Uterus (tissue), 4 donors: ENCODE data around the gene VPS41. TPM values are rescaled to one million over a fixed set of nuclear protein-coding genes. Genes with fewer than 3 reads are reported as not detected.
"Not testable (repeated sequence)": the region's sequence is repeated elsewhere in the genome, so short reads cannot be mapped to it uniquely, and the experiment has no call there.

ENCODE experiments used
- DNase-seq, 2 donors: peaks; one replicate each; pipeline ENCODE4 v3.0.0-alpha.2; 2019 to 2020
- H3K27ac ChIP-seq, 2 donors: fragments of 200-600 bp; sonication (generic); 1 replicate in 1 of 2; 2 replicates in 1 of 2; pipeline ENCODE4 v1.5.1; 2016 to 2018
- H3K27me3 ChIP-seq, 2 donors: fragments of 200-600 bp; sonication (generic); one replicate each; pipeline ENCODE4 v1.5.1; 2018 to 2019; ENCODE audit warnings: control low read depth in 1 of 2
- H3K36me3 ChIP-seq, 2 donors: fragments of 200-600 bp; sonication (generic); one replicate each; pipeline ENCODE4 v1.5.1; 2019; ENCODE audit warnings: control low read depth in 1 of 2
- H3K4me1 ChIP-seq, 2 donors: fragments of 200-600 bp; sonication (generic); one replicate each; pipeline ENCODE4 v1.5.1; 2018 to 2019; ENCODE audit warnings: control low read depth in 1 of 2
- H3K4me3 ChIP-seq, 2 donors: fragments of 200-600 bp; sonication (generic); 1 replicate in 1 of 2; 2 replicates in 1 of 2; pipeline ENCODE4 v1.5.1; 2018 to 2019; ENCODE audit warnings: mild to moderate bottlenecking in 1 of 2
- H3K9me3 ChIP-seq, 2 donors: fragments of 200-600 bp; sonication (generic); one replicate each; pipeline ENCODE4 v1.5.1; 2019; ENCODE audit warnings: control low read depth in 1 of 2
- CTCF ChIP-seq, 4 experiments: fragments of 200-600 bp in 2 of 4; fragments of 450-650 bp in 2 of 4; sonication (generic) in 2 of 4; IDR thresholded peaks; one replicate each; pipeline ENCODE4 v1.5.1; 2016 to 2019; ENCODE audit warnings: antibody characterized with exemption in 4 of 4, mild to moderate bottlenecking in 2 of 4, moderate library complexity in 1 of 4
- POLR2A ChIP-seq, 2 donors: fragments of 450-650 bp; IDR thresholded peaks; one replicate each; pipeline ENCODE4 v1.6.1; 2016; ENCODE audit warnings: antibody characterized with exemption in 2 of 2, mild to moderate bottlenecking in 1 of 2, moderate library complexity in 1 of 2
- intact Hi-C: fragments of 100-400 bp; cut with DNase I; formaldehyde crosslinking; loops from one replicate; pipeline ENCODE4 v1.15.1; 2023; ENCODE audit warnings: low total_unique reads
- total RNA-seq, 4 donors: library from RNA; depleted of rRNA in 3 of 4; stranded (reverse); fragments of >200 nt in 3 of 4; gene quantifications; one replicate each; pipeline versions ENCODE4 v1.1.0 to v1.2.4, GENCODE V29; 2014 to 2023
- donor health status: DM: yes; HTN: yes; CAD: no.

The VPS41 gene
- total RNA-seq, 4 donors from 2014 or later = 41.2 to 122 (median 74.0) TPM

GRCh38 chr7:38950309-38950708 is 41.3 kb upstream of the VPS41 start:
- H3K4me3 ChIP-seq = no peak overlapping the region
- no peaks in the 10 kb centered on the region for H3K36me3 ChIP-seq
- no peak for TF ChIP-seq POLR2A (IDR thresholded peaks at IDR 0.05)
- no peak for TF ChIP-seq CTCF (IDR thresholded peaks at IDR 0.05)
- H3K9me3 ChIP-seq = no peaks in the 10 kb centered on the region
- no peaks in the 10 kb centered on the region for H3K27me3 ChIP-seq
- no peak for DNase-seq
- H3K27ac ChIP-seq = no peak overlapping the region
- H3K4me1 ChIP-seq = no peaks in the 10 kb centered on the region
- intact Hi-C loops = no loop called here

- H3K4me3 ChIP-seq, DNase-seq, H3K9me3 ChIP-seq, intact Hi-C loops, H3K36me3 ChIP-seq, H3K27ac ChIP-seq, H3K27me3 ChIP-seq, H3K4me1 ChIP-seq: not testable (repeated sequence)
Measured at GRCh38 chr7:38947541-38947940, 38.5 kb upstream of the VPS41 start.

GRCh38 chr7:38942431-38943051 is 33.5 kb upstream of the VPS41 start:
- no peaks in the 10 kb centered on the region for H3K27me3 ChIP-seq
- H3K36me3 ChIP-seq = no peaks in the 10 kb centered on the region
- DNase-seq = no peak
- TF ChIP-seq CTCF (IDR thresholded peaks at IDR 0.05) (no peak), POLR2A (IDR thresholded peaks at IDR 0.05) (no peak)
- intact Hi-C loops = no loop called here
- H3K4me1 ChIP-seq = no peaks in the 10 kb centered on the region
- no peak overlapping the region for H3K4me3 ChIP-seq
- no peak overlapping the region for H3K27ac ChIP-seq
- no peaks in the 10 kb centered on the region for H3K9me3 ChIP-seq

GRCh38 chr7:38940774-38941173 is 31.8 kb upstream of the VPS41 start:
- Histone ChIP-seq H3K27me3 (no peaks in the 10 kb centered on the region), H3K4me3 (no peak overlapping the region), H3K4me1 (no peaks in the 10 kb centered on the region), H3K27ac (no peak overlapping the region), H3K9me3 (no peaks in the 10 kb centered on the region), H3K36me3 (no peaks in the 10 kb centered on the region)
- no peak for DNase-seq
- intact Hi-C loops = no loop called here
- TF ChIP-seq CTCF (IDR thresholded peaks at IDR 0.05) (no peak), POLR2A (IDR thresholded peaks at IDR 0.05) (no peak)

GRCh38 chr7:38938589-38938988 is 29.6 kb upstream of the VPS41 start:
- intact Hi-C loops = no loop called here
- H3K4me3 ChIP-seq = no peak overlapping the region
- no peaks in the 10 kb centered on the region for H3K27me3 ChIP-seq
- H3K36me3 ChIP-seq = no peaks in the 10 kb centered on the region
- no peak for TF ChIP-seq POLR2A (IDR thresholded peaks at IDR 0.05)
- no peak for TF ChIP-seq CTCF (IDR thresholded peaks at IDR 0.05)
- H3K4me1 ChIP-seq = no peaks in the 10 kb centered on the region
- no peak for DNase-seq
- no peak overlapping the region for H3K27ac ChIP-seq
- no peaks in the 10 kb centered on the region for H3K9me3 ChIP-seq

GRCh38 chr7:38938001-38938485 is 29.1 kb upstream of the VPS41 start:
- Histone ChIP-seq H3K4me1 (no peaks in the 10 kb centered on the region), H3K4me3 (no peak overlapping the region), H3K27me3 (no peaks in the 10 kb centered on the region), H3K36me3 (no peaks in the 10 kb centered on the region), H3K27ac (no peak overlapping the region), H3K9me3 (no peaks in the 10 kb centered on the region)
- intact Hi-C loops = no loop called here
- no peak for DNase-seq
- TF ChIP-seq POLR2A (IDR thresholded peaks at IDR 0.05) (no peak), CTCF (IDR thresholded peaks at IDR 0.05) (no peak)
